HepG2 (cell line): ENCODE data around the gene CKS1B. TPM values are rescaled to one million over a fixed set of nuclear protein-coding genes. Genes with fewer than 3 reads are reported as not detected.

Experiments used
- BCL6 ChIP-seq: IDR thresholded peaks from 2 replicates; pipeline ENCODE4 v1.6.1; 2016; ENCODE audit warnings: missing genetic modification reagents, missing compliant biosample characterization
- CENPX ChIP-seq: sonication (generic); formaldehyde crosslinking; IDR thresholded peaks from 2 replicates; pipeline ENCODE4 v1.9.0; 2021; ENCODE audit warnings: mild to moderate bottlenecking, missing genetic modification reagents, moderate library complexity
- GATAD2A ChIP-seq: IDR thresholded peaks from 2 replicates; pipeline ENCODE4 v1.6.1; 2016
- GLMP ChIP-seq: sonication (generic); formaldehyde crosslinking; IDR thresholded peaks from 2 replicates; pipeline ENCODE4 v1.9.0; 2021; ENCODE audit warnings: missing genetic modification reagents, mild to moderate bottlenecking, borderline replicate concordance
- IRF9 ChIP-seq: sonication (generic); formaldehyde crosslinking; IDR thresholded peaks from 2 replicates; pipeline ENCODE4 v1.8.0; 2022; ENCODE audit warnings: missing genetic modification reagents, mild to moderate bottlenecking, borderline replicate concordance
- MTA1 ChIP-seq: sonication (generic); formaldehyde crosslinking; IDR thresholded peaks from 2 replicates; pipeline ENCODE4 v1.4.0; 2020; ENCODE audit warnings: missing genetic modification reagents, mild to moderate bottlenecking, borderline replicate concordance
- SIX4 ChIP-seq: sonication (generic); formaldehyde crosslinking; IDR thresholded peaks from 2 replicates; pipeline ENCODE4 v1.4.0; 2020; ENCODE audit warnings: missing genetic modification reagents
- SKI ChIP-seq: fragments of 450-650 bp; IDR thresholded peaks from one replicate; pipeline ENCODE4 v1.6.1; 2018; ENCODE audit warnings: mild to moderate bottlenecking; ENCODE audit not compliant: partially characterized antibody
- SNAI1 ChIP-seq: sonication (generic); formaldehyde crosslinking; IDR thresholded peaks from 2 replicates; pipeline ENCODE4 v1.5.0; 2020; ENCODE audit warnings: mild to moderate bottlenecking, missing genetic modification reagents, borderline replicate concordance
- ZNF18 ChIP-seq: sonication (generic); formaldehyde crosslinking; IDR thresholded peaks from 2 replicates; pipeline ENCODE4 v1.8.0; 2022; ENCODE audit warnings: mild to moderate bottlenecking, missing genetic modification reagents; ENCODE audit not compliant: insufficient replicate concordance
- ZNF326 ChIP-seq: sonication (generic); formaldehyde crosslinking; IDR thresholded peaks from 2 replicates; pipeline ENCODE4 v1.4.0; 2020; ENCODE audit warnings: missing genetic modification reagents, borderline replicate concordance
- polyA plus RNA-seq, 8 experiments: library from polyadenylated mRNA; depleted of rRNA in 3 of 8; stranded (reverse) in 7 of 8; unstranded in 1 of 8; fragments of >200 nt; fragmentation: Illumina TruSeq in 4 of 8; extraction: Trizol in 4 of 8; gene quantifications; 2 replicates each; pipeline versions ENCODE4 v1.2.1 to v1.2.3, GENCODE V29; 2011 to 2016; ENCODE audit warnings: low read depth in 4 of 8, missing spikeins in 1 of 8, mixed read lengths in 1 of 8; ENCODE audit not compliant: insufficient read depth in 1 of 8
- total RNA-seq, 5 experiments: library from RNA; depleted of rRNA; stranded (reverse); fragments of >200 nt; fragmentation: Illumina TruSeq; extraction: Trizol; gene quantifications; 2 replicates each; pipeline ENCODE4 v1.2.3, GENCODE V29; 2016; ENCODE audit warnings: low read depth in 1 of 5
- TF ChIP-seq, protein P1 (sequence below): sonication (generic); formaldehyde crosslinking; IDR thresholded peaks from 2 replicates; pipeline ENCODE4 v1.9.0; 2021; ENCODE audit warnings: missing genetic modification reagents, borderline replicate concordance
- TF ChIP-seq, protein P2 (sequence below): IDR thresholded peaks from 2 replicates; pipeline ENCODE4 v1.6.1; 2016; ENCODE audit warnings: control low read depth
- TF ChIP-seq, protein P3 (sequence below): sonication (generic); formaldehyde crosslinking; IDR thresholded peaks from 2 replicates; pipeline ENCODE4 v1.5.0; 2020; ENCODE audit warnings: mild to moderate bottlenecking, missing genetic modification reagents
- TF ChIP-seq, protein P4 (sequence below): sonication (generic); formaldehyde crosslinking; IDR thresholded peaks from 2 replicates; pipeline ENCODE4 v1.9.0; 2021; ENCODE audit warnings: missing genetic modification reagents, mild to moderate bottlenecking, borderline replicate concordance

CKS1B gene
- total and polyA plus RNA-seq, 2 of the 13 experiments (the other 11 are each of a cell fraction or from before 2014, with no cell fraction given) = 217 to 222 TPM

DNA sequence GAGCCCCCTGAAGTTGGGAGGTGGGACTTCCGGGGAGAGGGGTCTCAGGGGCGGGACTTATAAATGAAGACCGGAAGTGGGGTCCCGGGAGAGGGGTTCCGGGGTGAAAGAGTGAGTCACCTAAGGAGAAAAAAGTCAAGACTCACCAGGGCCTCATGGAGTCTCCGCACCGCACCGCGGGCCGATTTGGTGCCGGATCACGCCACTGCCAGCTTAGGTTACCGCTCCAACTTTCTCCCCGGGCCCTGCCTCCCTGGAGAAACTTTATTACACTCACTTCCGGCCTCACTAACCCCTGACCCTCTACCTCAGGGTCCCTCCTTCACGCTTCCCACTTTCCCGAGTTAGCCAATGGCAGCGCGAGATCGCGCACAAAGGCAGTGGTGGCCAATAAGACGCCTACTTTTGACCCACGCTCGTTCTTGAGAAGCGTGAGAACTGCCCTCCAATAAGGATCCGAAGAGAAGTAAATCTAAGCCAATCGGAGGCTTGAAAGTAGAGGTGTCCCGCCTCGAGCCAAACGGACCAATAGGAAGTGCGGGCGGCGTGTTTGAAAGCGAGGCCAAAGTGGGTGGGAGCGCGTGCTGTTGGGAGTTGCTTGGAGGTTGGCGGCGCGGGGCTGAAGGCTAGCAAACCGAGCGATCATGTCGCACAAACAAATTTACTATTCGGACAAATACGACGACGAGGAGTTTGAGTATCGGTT lies at the start of gene CKS1B (continued):
- peak; percentile 52; the same call in 1 of the 2 replicates for TF ChIP-seq MTA1
- TF ChIP-seq, protein P1, sequence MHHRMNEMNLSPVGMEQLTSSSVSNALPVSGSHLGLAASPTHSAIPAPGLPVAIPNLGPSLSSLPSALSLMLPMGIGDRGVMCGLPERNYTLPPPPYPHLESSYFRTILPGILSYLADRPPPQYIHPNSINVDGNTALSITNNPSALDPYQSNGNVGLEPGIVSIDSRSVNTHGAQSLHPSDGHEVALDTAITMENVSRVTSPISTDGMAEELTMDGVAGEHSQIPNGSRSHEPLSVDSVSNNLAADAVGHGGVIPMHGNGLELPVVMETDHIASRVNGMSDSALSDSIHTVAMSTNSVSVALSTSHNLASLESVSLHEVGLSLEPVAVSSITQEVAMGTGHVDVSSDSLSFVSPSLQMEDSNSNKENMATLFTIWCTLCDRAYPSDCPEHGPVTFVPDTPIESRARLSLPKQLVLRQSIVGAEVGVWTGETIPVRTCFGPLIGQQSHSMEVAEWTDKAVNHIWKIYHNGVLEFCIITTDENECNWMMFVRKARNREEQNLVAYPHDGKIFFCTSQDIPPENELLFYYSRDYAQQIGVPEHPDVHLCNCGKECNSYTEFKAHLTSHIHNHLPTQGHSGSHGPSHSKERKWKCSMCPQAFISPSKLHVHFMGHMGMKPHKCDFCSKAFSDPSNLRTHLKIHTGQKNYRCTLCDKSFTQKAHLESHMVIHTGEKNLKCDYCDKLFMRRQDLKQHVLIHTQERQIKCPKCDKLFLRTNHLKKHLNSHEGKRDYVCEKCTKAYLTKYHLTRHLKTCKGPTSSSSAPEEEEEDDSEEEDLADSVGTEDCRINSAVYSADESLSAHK (CRISPR knock-in tag) = no peak
- no peak for TF ChIP-seq GATAD2A
- no peak for TF ChIP-seq BCL6 (CRISPR knock-in tag)
- TF ChIP-seq, protein P2, sequence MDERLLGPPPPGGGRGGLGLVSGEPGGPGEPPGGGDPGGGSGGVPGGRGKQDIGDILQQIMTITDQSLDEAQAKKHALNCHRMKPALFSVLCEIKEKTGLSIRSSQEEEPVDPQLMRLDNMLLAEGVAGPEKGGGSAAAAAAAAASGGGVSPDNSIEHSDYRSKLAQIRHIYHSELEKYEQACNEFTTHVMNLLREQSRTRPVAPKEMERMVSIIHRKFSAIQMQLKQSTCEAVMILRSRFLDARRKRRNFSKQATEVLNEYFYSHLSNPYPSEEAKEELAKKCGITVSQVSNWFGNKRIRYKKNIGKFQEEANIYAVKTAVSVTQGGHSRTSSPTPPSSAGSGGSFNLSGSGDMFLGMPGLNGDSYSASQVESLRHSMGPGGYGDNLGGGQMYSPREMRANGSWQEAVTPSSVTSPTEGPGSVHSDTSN = no peak
- TF ChIP-seq SKI = no peak
- TF ChIP-seq SNAI1 = 0 out of 2 replicates have a peak, but pooled peaks have one; percentile 14
- no peak for TF ChIP-seq ZNF326
- no peak for TF ChIP-seq GLMP (CRISPR knock-in tag)
- TF ChIP-seq SIX4 = no peak
- TF ChIP-seq, protein P3, sequence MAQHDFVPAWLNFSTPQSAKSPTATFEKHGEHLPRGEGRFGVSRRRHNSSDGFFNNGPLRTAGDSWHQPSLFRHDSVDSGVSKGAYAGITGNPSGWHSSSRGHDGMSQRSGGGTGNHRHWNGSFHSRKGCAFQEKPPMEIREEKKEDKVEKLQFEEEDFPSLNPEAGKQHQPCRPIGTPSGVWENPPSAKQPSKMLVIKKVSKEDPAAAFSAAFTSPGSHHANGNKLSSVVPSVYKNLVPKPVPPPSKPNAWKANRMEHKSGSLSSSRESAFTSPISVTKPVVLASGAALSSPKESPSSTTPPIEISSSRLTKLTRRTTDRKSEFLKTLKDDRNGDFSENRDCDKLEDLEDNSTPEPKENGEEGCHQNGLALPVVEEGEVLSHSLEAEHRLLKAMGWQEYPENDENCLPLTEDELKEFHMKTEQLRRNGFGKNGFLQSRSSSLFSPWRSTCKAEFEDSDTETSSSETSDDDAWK = no peak
- TF ChIP-seq ZNF18 (CRISPR knock-in tag) = no peak
- TF ChIP-seq IRF9 (CRISPR knock-in tag) = no peak; the same call in 1 of the 2 replicates
- TF ChIP-seq, protein P4, sequence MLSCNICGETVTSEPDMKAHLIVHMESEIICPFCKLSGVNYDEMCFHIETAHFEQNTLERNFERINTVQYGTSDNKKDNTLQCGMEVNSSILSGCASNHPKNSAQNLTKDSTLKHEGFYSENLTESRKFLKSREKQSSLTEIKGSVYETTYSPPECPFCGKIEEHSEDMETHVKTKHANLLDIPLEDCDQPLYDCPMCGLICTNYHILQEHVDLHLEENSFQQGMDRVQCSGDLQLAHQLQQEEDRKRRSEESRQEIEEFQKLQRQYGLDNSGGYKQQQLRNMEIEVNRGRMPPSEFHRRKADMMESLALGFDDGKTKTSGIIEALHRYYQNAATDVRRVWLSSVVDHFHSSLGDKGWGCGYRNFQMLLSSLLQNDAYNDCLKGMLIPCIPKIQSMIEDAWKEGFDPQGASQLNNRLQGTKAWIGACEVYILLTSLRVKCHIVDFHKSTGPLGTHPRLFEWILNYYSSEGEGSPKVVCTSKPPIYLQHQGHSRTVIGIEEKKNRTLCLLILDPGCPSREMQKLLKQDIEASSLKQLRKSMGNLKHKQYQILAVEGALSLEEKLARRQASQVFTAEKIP (CRISPR knock-in tag) = no peak
- TF ChIP-seq CENPX (CRISPR knock-in tag) = no peak
